Right lobe of liver (tissue), 6 donors: ENCODE results near the gene IL12B. TPM values are rescaled to one million over a fixed set of nuclear protein-coding genes. Genes with fewer than 3 reads are reported as not detected.
"Not testable (repeated sequence)": the region's sequence is repeated elsewhere in the genome, so short reads cannot be mapped to it uniquely, and the experiment has no call there.

Experiments
- ATAC-seq, 4 donors: fragments of 200-7000 bp; cut with Tn5 transposase; one replicate each; pipeline ENCODE4 v1.9.1; 2020; ENCODE audit warnings: mild to moderate bottlenecking in 4 of 4, moderate library complexity in 4 of 4
- DNase-seq, 3 donors: peaks; one replicate each; pipeline ENCODE4 v3.0.0-alpha.2; 2020
- H3K27ac ChIP-seq, 3 donors: fragments of 200-600 bp; one replicate each; pipeline ENCODE4 v1.8.0; 2022
- H3K27me3 ChIP-seq, 2 donors: fragments of 200-600 bp; one replicate each; pipeline ENCODE4 v1.8.0; 2022
- H3K36me3 ChIP-seq, 4 donors: fragments of 200-600 bp; sonication (generic) in 1 of 4; one replicate each; pipeline versions ENCODE4 v1.5.1 to v1.8.0; 2017 to 2022; ENCODE audit warnings: control low read depth in 1 of 4
- H3K4me1 ChIP-seq, 4 donors: fragments of 200-600 bp; sonication (generic) in 1 of 4; one replicate each; pipeline versions ENCODE4 v1.5.1 to v1.8.0; 2017 to 2022; ENCODE audit warnings: control low read depth in 1 of 4
- H3K4me3 ChIP-seq, 3 donors: fragments of 200-600 bp; one replicate each; pipeline ENCODE4 v1.8.0; 2022
- H3K9me3 ChIP-seq, 4 donors: fragments of 200-600 bp; sonication (generic) in 1 of 4; one replicate each; pipeline versions ENCODE4 v1.5.1 to v1.8.0; 2017 to 2022; ENCODE audit warnings: control low read depth in 1 of 4
- POLR2A ChIP-seq: fragments of 450-650 bp; IDR thresholded peaks from one replicate; pipeline ENCODE4 v1.6.1; 2017; ENCODE audit warnings: antibody characterized with exemption, mild to moderate bottlenecking
- WGBS: methylation state at CpG from one replicate; pipeline ENCODE4 v1.1.6; 2018; ENCODE audit warnings: low coverage, low lambda C conversion rate; ENCODE audit not compliant: insufficient coverage; ENCODE audit errors: missing lambda C conversion rate; 5-methylcytosine and 5-hydroxymethylcytosine counted together
- intact Hi-C, 2 donors: fragments of 100-400 bp; cut with DNase I; formaldehyde crosslinking; loops; one replicate each; pipeline versions ENCODE4 v1.11.2 to v1.14.1; 2022
- total RNA-seq, 6 experiments: library from RNA; depleted of rRNA in 2 of 6; stranded (reverse); fragments of >200 nt in 2 of 6; fragmentation: NEBNext Ultra II Directional in 3 of 6; extraction: Animal tissue kit (Norgen Biotek cat#: 25700) in 3 of 6; gene quantifications; one replicate each; pipeline versions ENCODE4 v1.1.0 to v1.2.4, GENCODE V29; 2016 to 2023
- TF ChIP-seq, protein P1 (sequence below), 4 donors: fragments of 200-600 bp in 3 of 4; fragments of 450-650 bp in 1 of 4; IDR thresholded peaks; one replicate each; pipeline versions ENCODE4 v1.5.1 to v1.8.0; 2016 to 2022; ENCODE audit warnings: antibody characterized with exemption in 4 of 4, mild to moderate bottlenecking in 2 of 4
- donor health status: DM: no; HTN: yes; CAD: no.
- donor health status: DM: no; HTN: no; CAD: no.
- donor health status: DM: no; HTN: no; CAD: no.
- donor health status: DM: no; HTN: yes; CAD: no.
- donor health status: DM: no; HTN: yes; CAD: no.

IL12B gene
- total RNA-seq, 6 experiments from 2014 or later = not detected

DNA sequence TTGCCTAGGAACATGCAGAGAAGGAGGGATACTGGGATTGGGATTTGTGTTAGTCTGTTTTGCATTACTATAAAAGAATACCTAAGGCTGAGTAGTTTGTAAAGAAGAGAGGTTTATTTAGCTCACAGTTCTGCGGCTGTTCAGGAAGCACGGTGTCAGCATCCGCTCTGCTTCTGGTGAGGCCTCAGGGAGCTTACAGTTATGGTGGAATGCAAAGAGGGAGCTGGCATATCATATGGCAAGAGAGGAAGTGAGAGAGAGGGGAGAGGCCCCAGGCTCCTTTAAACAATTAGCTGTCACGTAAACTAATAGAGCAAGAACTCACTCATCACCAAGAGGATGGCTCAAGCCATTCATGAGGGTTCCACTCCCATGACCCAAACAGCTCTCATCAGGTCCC, 27.0 kb downstream of the IL12B start:
- H3K9me3 ChIP-seq = no peaks in the 10 kb centered on the region
- no peak overlapping the region for H3K27ac ChIP-seq
- ATAC-seq (no peak), DNase-seq (no peak)
- WGBS = 91% methylated on average over 4 of the region's 4 CpGs
- no peaks in the 10 kb centered on the region for H3K27me3 ChIP-seq
- intact Hi-C loops = no loop called here
- no peak for TF ChIP-seq POLR2A
- TF ChIP-seq, protein P1, sequence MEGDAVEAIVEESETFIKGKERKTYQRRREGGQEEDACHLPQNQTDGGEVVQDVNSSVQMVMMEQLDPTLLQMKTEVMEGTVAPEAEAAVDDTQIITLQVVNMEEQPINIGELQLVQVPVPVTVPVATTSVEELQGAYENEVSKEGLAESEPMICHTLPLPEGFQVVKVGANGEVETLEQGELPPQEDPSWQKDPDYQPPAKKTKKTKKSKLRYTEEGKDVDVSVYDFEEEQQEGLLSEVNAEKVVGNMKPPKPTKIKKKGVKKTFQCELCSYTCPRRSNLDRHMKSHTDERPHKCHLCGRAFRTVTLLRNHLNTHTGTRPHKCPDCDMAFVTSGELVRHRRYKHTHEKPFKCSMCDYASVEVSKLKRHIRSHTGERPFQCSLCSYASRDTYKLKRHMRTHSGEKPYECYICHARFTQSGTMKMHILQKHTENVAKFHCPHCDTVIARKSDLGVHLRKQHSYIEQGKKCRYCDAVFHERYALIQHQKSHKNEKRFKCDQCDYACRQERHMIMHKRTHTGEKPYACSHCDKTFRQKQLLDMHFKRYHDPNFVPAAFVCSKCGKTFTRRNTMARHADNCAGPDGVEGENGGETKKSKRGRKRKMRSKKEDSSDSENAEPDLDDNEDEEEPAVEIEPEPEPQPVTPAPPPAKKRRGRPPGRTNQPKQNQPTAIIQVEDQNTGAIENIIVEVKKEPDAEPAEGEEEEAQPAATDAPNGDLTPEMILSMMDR (IDR thresholded peaks at IDR 0.05) = no peak
- no peaks in the 10 kb centered on the region for H3K36me3 ChIP-seq
- no peaks in the 10 kb centered on the region for H3K4me1 ChIP-seq
- no peak overlapping the region for H3K4me3 ChIP-seq

DNA sequence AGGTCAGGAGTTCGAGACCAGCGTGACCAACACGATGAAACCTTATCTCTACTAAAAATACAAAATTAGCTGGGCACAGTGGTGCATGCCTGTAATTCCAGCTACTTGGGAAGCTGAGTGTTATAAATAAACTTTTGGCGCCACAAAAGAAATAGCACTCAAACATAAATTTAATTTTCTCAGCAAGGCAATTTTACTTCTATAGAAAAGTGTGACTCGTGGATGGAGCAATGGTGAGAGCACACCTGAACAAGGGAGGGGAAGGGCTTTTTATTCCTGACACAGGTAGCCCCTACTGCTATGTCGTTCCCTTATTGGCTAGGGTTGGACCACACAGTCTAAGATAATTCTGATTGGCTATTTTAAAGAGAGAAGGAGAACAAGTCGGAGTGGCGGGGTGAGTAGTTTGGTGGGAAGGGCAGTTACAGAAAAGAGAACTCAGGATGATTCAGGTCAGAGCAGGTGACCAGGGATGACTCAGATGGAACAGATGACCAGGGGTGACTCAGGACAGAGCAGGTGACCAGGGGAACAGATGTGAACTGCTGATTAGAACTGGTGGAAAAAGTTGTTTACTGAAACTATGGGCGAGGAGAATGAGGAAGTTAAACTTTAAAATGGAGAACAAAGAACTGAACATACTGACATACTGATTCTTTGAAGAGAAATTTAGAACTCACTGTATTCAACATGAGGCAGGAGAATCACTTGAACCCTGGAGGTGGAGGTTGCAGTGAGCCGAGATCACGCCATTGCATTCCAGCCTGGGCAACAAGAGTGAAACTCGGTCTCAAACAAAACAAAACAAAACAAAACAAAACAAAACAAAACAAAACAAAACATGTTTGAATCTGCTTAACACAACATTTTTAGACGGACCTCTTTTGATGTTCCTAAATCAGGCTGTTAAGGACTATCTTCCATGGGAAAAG, 28.1 kb downstream of the IL12B start:
- H3K27me3 ChIP-seq, intact Hi-C loops, DNase-seq, H3K27ac ChIP-seq, H3K4me3 ChIP-seq, H3K4me1 ChIP-seq, H3K36me3 ChIP-seq, ATAC-seq, H3K9me3 ChIP-seq: not testable (repeated sequence)
- 73% methylated on average over 13 of the region's 13 CpGs for WGBS

DNA sequence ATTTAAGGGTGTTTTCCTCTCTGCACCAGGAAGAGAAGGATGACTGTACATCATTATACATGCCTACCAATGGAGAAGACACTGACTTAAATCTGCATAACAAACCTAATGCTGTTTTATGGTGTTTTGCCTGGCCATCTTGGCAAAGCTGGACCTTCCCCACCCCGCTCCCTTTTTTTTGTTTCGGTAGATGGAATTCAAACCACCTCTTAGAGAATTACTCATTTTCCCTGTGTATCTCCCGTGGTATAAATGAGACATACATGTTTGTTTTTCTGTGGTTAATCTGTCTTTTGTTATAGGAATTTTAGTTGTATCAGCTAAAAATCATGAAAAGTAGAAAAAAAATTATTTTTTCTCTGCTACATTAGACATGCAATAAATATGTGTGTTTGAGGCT, 28.8 kb downstream of the IL12B start:
- ATAC-seq (no peak), DNase-seq (no peak)
- Histone ChIP-seq H3K36me3 (no peaks in the 10 kb centered on the region), H3K4me1 (no peaks in the 10 kb centered on the region), H3K9me3 (no peaks in the 10 kb centered on the region), H3K27me3 (no peaks in the 10 kb centered on the region), H3K4me3 (no peak overlapping the region), H3K27ac (no peak overlapping the region)
- TF ChIP-seq POLR2A = no peak
- TF ChIP-seq, protein P1 (IDR thresholded peaks at IDR 0.05) = no peak
- WGBS = 66% methylated on average over 3 of the region's 3 CpGs
- intact Hi-C loops = no loop called here

DNA sequence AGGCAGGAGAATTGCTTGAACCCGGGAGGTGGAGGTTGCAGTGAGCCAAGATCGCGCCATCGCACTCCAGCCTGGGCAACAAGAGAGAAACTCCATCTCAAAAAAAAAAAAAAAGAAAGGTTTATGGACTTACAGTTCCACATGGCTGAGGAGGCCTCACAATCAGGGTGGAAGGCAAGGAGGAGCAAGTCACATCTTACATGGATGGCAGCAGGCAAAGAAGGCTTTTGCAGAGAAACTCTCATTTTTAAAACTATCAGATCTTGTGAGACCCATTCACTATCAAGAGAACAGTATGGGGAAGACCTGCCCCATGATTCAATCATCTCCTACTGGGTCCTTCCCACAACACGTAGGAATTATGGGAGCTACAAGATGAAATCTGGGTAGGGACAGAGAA, 33.0 kb downstream of the IL12B start:
- ATAC-seq, H3K27me3 ChIP-seq, H3K36me3 ChIP-seq, H3K9me3 ChIP-seq, H3K27ac ChIP-seq, H3K4me1 ChIP-seq, DNase-seq, intact Hi-C loops, H3K4me3 ChIP-seq: not testable (repeated sequence)
- WGBS = 64% methylated on average over 4 of the region's 5 CpGs

DNA sequence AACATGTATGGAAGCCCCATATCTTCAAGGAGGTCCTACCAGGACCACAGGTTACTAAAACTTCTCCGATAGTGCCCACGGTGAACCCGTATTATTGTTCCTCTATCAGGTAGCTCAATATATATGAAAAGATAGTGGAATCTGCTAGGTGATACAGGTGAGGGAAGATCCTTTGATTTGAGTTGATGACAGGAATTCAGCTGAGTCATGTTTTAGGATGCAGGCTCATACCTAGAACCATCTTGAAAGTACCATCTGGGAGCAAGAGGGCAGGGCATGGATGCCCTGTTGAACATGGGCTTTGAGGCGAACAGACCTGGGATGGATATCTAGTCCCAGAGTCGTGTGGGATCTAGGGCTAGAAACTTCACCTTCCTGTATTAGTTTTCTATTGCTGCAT, 35.4 kb downstream of the IL12B start:
- no peak for TF ChIP-seq POLR2A
- TF ChIP-seq, protein P1 (IDR thresholded peaks at IDR 0.05) = no peak
- H3K4me1 ChIP-seq = no peaks in the 10 kb centered on the region
- H3K27me3 ChIP-seq = no peaks in the 10 kb centered on the region
- intact Hi-C loops = no loop called here
- H3K36me3 ChIP-seq = no peaks in the 10 kb centered on the region
- H3K27ac ChIP-seq = no peak overlapping the region
- ATAC-seq = no peak
- no peak for DNase-seq
- 89% methylated on average over 5 of the region's 5 CpGs for WGBS
- H3K4me3 ChIP-seq = no peak overlapping the region
- H3K9me3 ChIP-seq = no peaks in the 10 kb centered on the region
